ENCODE results near the gene PLAAT2. TPM values are rescaled to one million over a fixed set of nuclear protein-coding genes. Genes with fewer than 3 reads are reported as not detected.

PLAAT2 gene
- 1 to 10 TPM in 1 of 4 donors, not detected in 3; 4.3 TPM for total RNA-seq

- DNase-seq (ENCODE audit: low spot score in 2 of 2) = no peak
- no peak within 1 kb of the TSS for H3K4me3 ChIP-seq (ENCODE audit: low read depth, poor library complexity, severe bottlenecking)
- intact Hi-C loops (cut with DNase I; ENCODE audit: low total_unique reads) = no loop called here
- 94% methylated on average over 13 of the region's 13 CpGs for WGBS, 2 donors
- TF ChIP-seq POLR2A (IDR thresholded peaks at IDR 0.05) (no peak), CTCF (IDR thresholded peaks at IDR 0.05) (no peak)
Measured at GRCh38 chr11:63563201-63564055, at the start of gene PLAAT2. TSS of gene PLAAT2 (minus strand) at chr11:63563379. CDS start at chr11:63563324, 55 bp downstream.

GRCh38 chr11:63612181-63612580 is 49.0 kb upstream of the PLAAT2 start:
- no peak for DNase-seq (ENCODE audit: low spot score in 2 of 2)
- TF ChIP-seq CTCF (IDR thresholded peaks at IDR 0.05) = no peak
- TF ChIP-seq POLR2A (IDR thresholded peaks at IDR 0.05) = no peak
- intact Hi-C loops (cut with DNase I; ENCODE audit: low total_unique reads) = no loop called here
- no peak overlapping the region for H3K4me3 ChIP-seq (ENCODE audit: low read depth, poor library complexity, severe bottlenecking)

- H3K4me3 ChIP-seq (ENCODE audit: low read depth, poor library complexity, severe bottlenecking) = no peak overlapping the region
- intact Hi-C loops (cut with DNase I; ENCODE audit: low total_unique reads) = no loop called here
- whole genome bisulfite sequencing, 2 donors = 79 to 88% methylated on average over 1 of the region's 1 CpG
- TF ChIP-seq CTCF (IDR thresholded peaks at IDR 0.05) = no peak
- TF ChIP-seq POLR2A (IDR thresholded peaks at IDR 0.05) = no peak
- DNase-seq (ENCODE audit: low spot score in 2 of 2) = no peak
Measured at GRCh38 chr11:63611395-63611747, 48.2 kb upstream of the PLAAT2 start.

GRCh38 chr11:63610604-63611394 is 47.6 kb upstream of the PLAAT2 start:
- intact Hi-C loops (cut with DNase I; ENCODE audit: low total_unique reads) = no loop called here
- DNase-seq (ENCODE audit: low spot score in 2 of 2) = peak in 1 of 2 donors; percentile 59
- no peak overlapping the region for H3K4me3 ChIP-seq (ENCODE audit: low read depth, poor library complexity, severe bottlenecking)
- WGBS, 2 donors = 69 to 70% methylated on average over 14 of the region's 14 CpGs
- no peak for TF ChIP-seq POLR2A (IDR thresholded peaks at IDR 0.05)
- TF ChIP-seq CTCF (IDR thresholded peaks at IDR 0.05) = no peak

GRCh38 chr11:63609971-63610580 is 46.9 kb upstream of the PLAAT2 start:
- intact Hi-C loops (cut with DNase I; ENCODE audit: low total_unique reads) = no loop called here
- DNase-seq (ENCODE audit: low spot score in 2 of 2) = peak in 1 of 2 donors; percentile 75
- no peak overlapping the region for H3K4me3 ChIP-seq (ENCODE audit: low read depth, poor library complexity, severe bottlenecking)
- TF ChIP-seq POLR2A (IDR thresholded peaks at IDR 0.05) (no peak), CTCF (IDR thresholded peaks at IDR 0.05) (no peak)
- 86% methylated on average over 14 of the region's 14 CpGs for WGBS, 2 donors
